Measurements from ENCODE around the gene FAM20C. TPM values are rescaled to one million over a fixed set of nuclear protein-coding genes. Genes with fewer than 3 reads are reported as not detected.

The FAM20C gene
- total RNA-seq, 1 donor from 2014 or later, result 21.9 TPM

DNA sequence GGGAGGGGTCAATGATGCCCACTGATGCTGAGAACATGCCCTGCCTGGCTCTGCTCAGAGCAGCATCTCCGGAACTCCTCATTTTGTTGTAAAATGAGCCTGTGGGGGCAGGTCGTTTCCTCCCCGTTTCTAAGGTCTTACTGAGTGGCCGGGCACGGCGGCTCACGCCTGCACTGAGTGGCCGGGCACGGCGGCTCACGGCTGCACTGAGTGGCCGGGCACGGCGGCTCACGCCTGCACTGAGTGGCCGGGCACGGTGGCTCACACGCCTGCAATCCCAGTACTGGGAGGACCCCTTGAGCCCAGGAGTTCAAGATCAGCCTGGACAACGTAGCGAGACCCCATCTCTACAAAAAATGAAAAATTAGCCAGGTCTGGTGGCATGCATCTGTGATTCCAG is 58.6 kb downstream of the FAM20C start:
- H3K27me3 Mint-ChIP-seq (ENCODE audit: low read depth), result no peaks in the 10 kb centered on the region
- H3K9me3 Mint-ChIP-seq, result no peaks in the 10 kb centered on the region
- TF ChIP-seq CTCF (conservative IDR thresholded peaks at IDR 0.05), result no peak
- no peak overlapping the region for H3K27ac Mint-ChIP-seq (ENCODE audit: unreplicated experiment)
- DNase-seq (ENCODE audit: low read depth, low spot score), result no peak
- no peaks in the 10 kb centered on the region for H3K4me1 Mint-ChIP-seq
- peaks cover 4% of the 10 kb centered on the region for H3K36me3 Mint-ChIP-seq (ENCODE audit: low read depth)
- H3K4me3 Mint-ChIP-seq, result no peak overlapping the region

- Mint-ChIP-seq H3K27me3 (ENCODE audit: low read depth) (no peaks in the 10 kb centered on the region), H3K27ac (ENCODE audit: unreplicated experiment) (no peak overlapping the region), H3K4me3 (no peak overlapping the region), H3K4me1 (no peaks in the 10 kb centered on the region), H3K9me3 (no peaks in the 10 kb centered on the region), H3K36me3 (ENCODE audit: low read depth) (peaks cover 4% of the 10 kb centered on the region)
- no peak for DNase-seq (ENCODE audit: low read depth, low spot score)
- TF ChIP-seq CTCF (conservative IDR thresholded peaks at IDR 0.05), result no peak
Observed at GRCh38 chr7:251446-252175, 59.2 kb downstream of the FAM20C start.

DNA sequence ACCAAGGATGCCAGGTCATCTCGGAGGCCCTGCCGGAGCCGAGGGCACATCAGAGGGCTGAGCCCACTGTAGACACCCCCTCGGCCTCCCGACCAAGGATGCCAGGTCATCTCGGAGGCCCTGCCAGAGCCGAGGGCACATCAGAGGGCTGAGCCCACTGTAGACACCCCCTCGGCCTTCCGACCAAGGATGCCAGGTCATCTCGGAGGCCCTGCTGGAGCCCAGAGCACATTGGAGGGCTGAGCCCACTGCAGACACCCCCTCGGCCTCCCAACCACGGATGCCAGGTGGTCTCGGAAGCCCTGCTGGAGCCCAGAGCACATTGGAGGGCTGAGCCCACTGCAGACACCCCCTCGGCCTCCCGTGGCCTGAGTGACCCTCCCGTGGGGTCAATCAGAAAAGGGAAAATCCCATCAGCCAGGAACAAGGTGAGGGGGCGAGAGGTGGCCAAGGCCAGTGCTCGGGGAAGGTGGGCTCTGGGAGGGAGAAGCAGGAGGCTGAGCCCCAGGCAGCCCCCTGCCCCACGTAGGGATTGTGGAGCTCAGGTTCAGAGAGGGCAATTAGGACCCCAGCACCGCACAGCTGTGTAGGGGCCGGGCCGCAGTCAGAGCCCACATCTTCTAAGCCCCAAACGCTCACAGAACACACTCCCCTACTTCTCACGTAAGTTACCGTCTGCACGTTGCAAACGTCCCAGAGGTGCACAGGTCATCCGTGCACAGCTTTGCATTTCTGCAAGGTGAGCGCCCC is 60.0 kb downstream of the FAM20C start:
- peaks cover 4% of the 10 kb centered on the region for H3K36me3 Mint-ChIP-seq (ENCODE audit: low read depth)
- H3K27me3 Mint-ChIP-seq (ENCODE audit: low read depth), result no peaks in the 10 kb centered on the region
- no peaks in the 10 kb centered on the region for H3K9me3 Mint-ChIP-seq

DNA sequence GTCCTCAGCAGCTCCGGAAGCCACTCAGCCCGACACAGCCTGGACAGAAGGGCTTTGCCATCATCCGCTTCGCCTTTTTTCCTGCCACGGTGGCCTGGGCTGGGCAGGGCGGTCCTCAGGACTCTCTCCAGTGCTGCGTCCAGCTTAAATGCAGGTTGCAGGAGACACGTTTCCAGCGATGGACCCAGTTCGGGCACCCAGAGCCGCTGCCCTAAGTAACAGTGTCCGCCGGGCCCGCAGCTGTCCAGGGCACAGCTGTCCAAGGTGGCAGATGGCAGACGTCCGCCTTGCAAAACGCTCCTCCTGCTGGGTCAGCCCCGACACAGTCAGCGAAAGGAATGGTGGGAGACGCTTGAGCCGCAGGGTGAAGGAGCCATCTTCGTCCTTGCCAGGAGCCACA is 60.6 kb downstream of the FAM20C start:
- peaks cover 4% of the 10 kb centered on the region for H3K36me3 Mint-ChIP-seq (ENCODE audit: low read depth)
- no peaks in the 10 kb centered on the region for H3K4me1 Mint-ChIP-seq
- no peak overlapping the region for H3K4me3 Mint-ChIP-seq
- H3K27me3 Mint-ChIP-seq (ENCODE audit: low read depth), result no peaks in the 10 kb centered on the region
- no peak overlapping the region for H3K27ac Mint-ChIP-seq (ENCODE audit: unreplicated experiment)
- no peaks in the 10 kb centered on the region for H3K9me3 Mint-ChIP-seq
- TF ChIP-seq CTCF (conservative IDR thresholded peaks at IDR 0.05), result no peak
- no peak for DNase-seq (ENCODE audit: low read depth, low spot score)

More for the DNA sequence above, 60.0 kb downstream of the FAM20C start:
- no peak for TF ChIP-seq CTCF (conservative IDR thresholded peaks at IDR 0.05)
- Mint-ChIP-seq H3K4me1 (no peaks in the 10 kb centered on the region), H3K27ac (ENCODE audit: unreplicated experiment) (no peak overlapping the region), H3K4me3 (no peak overlapping the region)
- DNase-seq (ENCODE audit: low read depth, low spot score), result no peak

- no peak for DNase-seq (ENCODE audit: low read depth, low spot score)
- Mint-ChIP-seq H3K4me1 (no peaks in the 10 kb centered on the region), H3K4me3 (no peak overlapping the region), H3K36me3 (ENCODE audit: low read depth) (peaks cover 4% of the 10 kb centered on the region), H3K27ac (ENCODE audit: unreplicated experiment) (no peak overlapping the region), H3K27me3 (ENCODE audit: low read depth) (no peaks in the 10 kb centered on the region), H3K9me3 (no peaks in the 10 kb centered on the region)
- TF ChIP-seq CTCF (conservative IDR thresholded peaks at IDR 0.05), result no peak
Observed at GRCh38 chr7:253581-254336, 61.4 kb downstream of the FAM20C start.
